ENCODE results near the gene PRXL2C.
"Not testable (repeated sequence)": the region's sequence is repeated elsewhere in the genome, so short reads cannot be mapped to it uniquely, and the experiment has no call there.

PRXL2C gene

GRCh38 chr9:96617439-96618185 lies 37.5 kb downstream of the PRXL2C start:
- FAIRE-seq (no peak), DNase-seq (ENCODE audit: insufficient read length) (no peak)
- TF ChIP-seq POLR2A (IDR thresholded peaks at IDR 0.05; ENCODE audit: low read depth, low read length): no peak
- no peak for TF ChIP-seq POLR2AphosphoS5 (IDR thresholded peaks at IDR 0.05; ENCODE audit: low read depth, low read length)
- no peak for TF ChIP-seq TAF1 (IDR thresholded peaks at IDR 0.05; ENCODE audit: borderline replicate concordance, low read depth, low read length)

DNA sequence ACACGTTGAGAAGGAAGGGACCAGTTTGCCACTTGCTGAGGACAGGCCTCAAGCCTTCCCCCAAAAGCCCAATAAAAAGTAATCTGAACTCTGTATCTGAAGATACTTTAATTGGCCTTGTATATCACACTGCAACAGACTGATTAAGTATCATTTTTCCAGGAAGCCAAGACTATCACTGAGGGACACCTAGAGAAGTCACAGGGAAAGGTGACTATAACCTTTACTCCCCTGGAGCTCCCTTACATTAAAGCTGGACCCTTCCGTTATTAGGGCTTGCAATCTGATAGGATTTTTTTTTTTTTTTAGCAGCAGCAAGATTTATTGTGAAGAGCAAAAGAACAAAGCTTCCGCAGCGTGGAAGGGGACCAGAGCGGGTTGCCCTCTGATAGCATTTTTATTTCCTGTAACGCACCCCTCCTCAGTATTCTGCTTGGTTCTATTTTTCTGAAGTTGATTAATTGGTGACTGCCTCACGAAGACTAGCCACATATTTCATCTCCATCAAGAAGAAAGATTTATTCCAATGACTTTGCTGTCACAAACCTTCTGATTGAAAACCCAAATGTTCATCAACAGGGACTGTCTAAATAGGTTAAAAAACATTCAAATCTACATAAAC lies 38.2 kb downstream of the PRXL2C start:
- FAIRE-seq: no peak
- TF ChIP-seq POLR2AphosphoS5 (IDR thresholded peaks at IDR 0.05; ENCODE audit: low read depth, low read length): no peak
- TF ChIP-seq POLR2A (IDR thresholded peaks at IDR 0.05; ENCODE audit: low read depth, low read length): no peak
- no peak for TF ChIP-seq TAF1 (IDR thresholded peaks at IDR 0.05; ENCODE audit: borderline replicate concordance, low read depth, low read length)
- DNase-seq (ENCODE audit: insufficient read length): no peak

GRCh38 chr9:96615411-96615810 lies 39.7 kb downstream of the PRXL2C start:
- no peak for TF ChIP-seq POLR2AphosphoS5 (IDR thresholded peaks at IDR 0.05; ENCODE audit: low read depth, low read length)
- TF ChIP-seq POLR2A (IDR thresholded peaks at IDR 0.05; ENCODE audit: low read depth, low read length): no peak
- TF ChIP-seq TAF1 (IDR thresholded peaks at IDR 0.05; ENCODE audit: borderline replicate concordance, low read depth, low read length): no peak
- DNase-seq (ENCODE audit: insufficient read length): no peak
- FAIRE-seq: no peak

DNA sequence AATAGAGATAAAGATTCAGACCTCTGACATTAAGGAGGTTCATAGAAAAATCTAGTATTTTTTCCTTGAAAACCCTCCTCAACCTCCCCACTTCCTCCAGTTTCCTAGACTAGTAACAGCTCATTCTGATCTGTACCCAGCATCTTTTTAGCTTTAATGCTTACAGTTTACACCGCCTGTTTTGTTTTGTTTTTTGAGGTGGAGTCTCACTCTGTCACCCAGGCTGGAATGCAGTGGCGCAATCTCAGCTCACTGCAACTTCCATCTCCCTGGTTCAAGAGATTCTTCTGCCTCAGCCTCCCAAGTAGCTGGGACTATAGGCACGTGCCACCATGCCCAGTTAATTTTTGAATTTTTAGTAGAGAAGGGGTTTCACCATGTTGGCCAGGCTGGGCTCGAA lies 40.5 kb downstream of the PRXL2C start:
- not testable (repeated sequence) for DNase-seq (ENCODE audit: insufficient read length); FAIRE-seq

GRCh38 chr9:96612966-96613589 lies 42.0 kb downstream of the PRXL2C start:
- FAIRE-seq: no peak
- TF ChIP-seq POLR2AphosphoS5 (IDR thresholded peaks at IDR 0.05; ENCODE audit: low read depth, low read length): no peak
- TF ChIP-seq POLR2A (IDR thresholded peaks at IDR 0.05; ENCODE audit: low read depth, low read length): no peak
- TF ChIP-seq TAF1 (IDR thresholded peaks at IDR 0.05; ENCODE audit: borderline replicate concordance, low read depth, low read length): no peak
- no peak for DNase-seq (ENCODE audit: insufficient read length)

GRCh38 chr9:96612105-96612965 lies 42.8 kb downstream of the PRXL2C start:
- DNase-seq (ENCODE audit: insufficient read length) (no peak), FAIRE-seq (no peak)
- TF ChIP-seq TAF1 (IDR thresholded peaks at IDR 0.05; ENCODE audit: borderline replicate concordance, low read depth, low read length) (no peak), POLR2AphosphoS5 (IDR thresholded peaks at IDR 0.05; ENCODE audit: low read depth, low read length) (no peak), POLR2A (IDR thresholded peaks at IDR 0.05; ENCODE audit: low read depth, low read length) (no peak)

DNA sequence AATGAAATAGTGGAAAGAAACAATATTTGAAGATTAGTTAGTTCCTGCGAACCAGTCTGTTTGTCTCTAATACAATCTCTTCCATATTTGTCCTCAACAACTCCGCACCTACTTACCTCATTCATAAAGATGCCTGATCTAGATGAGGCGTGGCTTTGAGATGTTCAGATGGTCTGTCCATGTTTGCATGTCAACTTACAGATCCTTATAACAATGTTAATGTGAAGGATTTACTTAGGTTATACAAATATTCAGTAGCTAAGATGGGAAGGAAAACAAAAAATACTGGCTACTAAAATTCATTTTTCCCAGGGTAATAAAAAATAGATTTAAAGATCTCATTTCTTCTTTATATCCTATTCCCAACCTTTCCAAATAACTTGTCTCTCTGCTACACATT lies 43.8 kb downstream of the PRXL2C start:
- FAIRE-seq: no peak
- TF ChIP-seq POLR2A (IDR thresholded peaks at IDR 0.05; ENCODE audit: low read depth, low read length) (no peak), POLR2AphosphoS5 (IDR thresholded peaks at IDR 0.05; ENCODE audit: low read depth, low read length) (no peak), TAF1 (IDR thresholded peaks at IDR 0.05; ENCODE audit: borderline replicate concordance, low read depth, low read length) (no peak)
- no peak for DNase-seq (ENCODE audit: insufficient read length)

- FAIRE-seq: no peak
- DNase-seq (ENCODE audit: insufficient read length): no peak
- no peak for TF ChIP-seq TAF1 (IDR thresholded peaks at IDR 0.05; ENCODE audit: borderline replicate concordance, low read depth, low read length)
- no peak for TF ChIP-seq POLR2A (IDR thresholded peaks at IDR 0.05; ENCODE audit: low read depth, low read length)
- TF ChIP-seq POLR2AphosphoS5 (IDR thresholded peaks at IDR 0.05; ENCODE audit: low read depth, low read length): no peak
Observed at GRCh38 chr9:96609732-96610131, 45.4 kb downstream of the PRXL2C start.

- DNase-seq (ENCODE audit: insufficient read length): no peak
- TF ChIP-seq POLR2A (IDR thresholded peaks at IDR 0.05; ENCODE audit: low read depth, low read length) (no peak), POLR2AphosphoS5 (IDR thresholded peaks at IDR 0.05; ENCODE audit: low read depth, low read length) (no peak), TAF1 (IDR thresholded peaks at IDR 0.05; ENCODE audit: borderline replicate concordance, low read depth, low read length) (no peak)
Observed at GRCh38 chr9:96607971-96608370, 47.1 kb downstream of the PRXL2C start.

DNA sequence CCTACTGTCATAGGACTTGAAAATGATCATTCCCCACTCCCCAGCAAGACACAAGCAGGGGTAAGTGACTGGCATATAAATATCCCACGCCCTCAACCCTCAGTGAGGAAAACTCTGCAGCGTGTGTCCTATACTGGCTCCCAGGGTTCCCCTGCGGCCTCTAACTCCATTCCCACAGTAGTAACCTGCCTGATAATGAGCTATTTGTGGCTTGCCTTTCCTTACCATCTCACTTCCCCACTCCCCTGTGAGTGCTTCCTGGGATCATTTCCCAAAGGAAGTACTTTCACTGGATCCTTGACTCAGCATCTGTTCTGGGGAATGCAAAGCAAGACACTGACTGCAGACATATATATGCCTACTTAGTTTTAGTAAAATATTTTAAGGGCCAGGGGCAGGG lies 49.8 kb downstream of the PRXL2C start:
- no peak for FAIRE-seq

More at GRCh38 chr9:96607971-96608370, 47.1 kb downstream of the PRXL2C start:
- FAIRE-seq: no peak

DNA sequence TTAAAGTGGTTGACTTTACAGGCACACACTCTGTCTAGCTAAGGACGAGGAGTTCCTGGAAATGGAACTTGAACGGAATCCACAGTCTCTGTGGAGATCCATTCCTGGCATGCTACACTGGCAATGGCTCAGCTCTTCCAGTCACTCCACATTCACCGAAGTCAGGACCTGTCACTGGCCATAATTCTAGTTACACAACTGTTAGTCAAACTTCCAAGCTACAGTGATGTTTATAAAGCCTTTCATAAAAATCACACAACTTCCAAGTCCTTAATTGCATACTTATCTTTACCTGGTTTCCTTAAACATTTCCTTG lies 51.2 kb downstream of the PRXL2C start:
- FAIRE-seq (no peak), DNase-seq (ENCODE audit: insufficient read length) (no peak)
- TF ChIP-seq POLR2AphosphoS5 (IDR thresholded peaks at IDR 0.05; ENCODE audit: low read depth, low read length) (no peak), POLR2A (IDR thresholded peaks at IDR 0.05; ENCODE audit: low read depth, low read length) (no peak), TAF1 (IDR thresholded peaks at IDR 0.05; ENCODE audit: borderline replicate concordance, low read depth, low read length) (no peak)

More for the DNA sequence above, 49.8 kb downstream of the PRXL2C start:
- no peak for DNase-seq (ENCODE audit: insufficient read length)
- TF ChIP-seq TAF1 (IDR thresholded peaks at IDR 0.05; ENCODE audit: borderline replicate concordance, low read depth, low read length): no peak
- TF ChIP-seq POLR2AphosphoS5 (IDR thresholded peaks at IDR 0.05; ENCODE audit: low read depth, low read length): no peak
- no peak for TF ChIP-seq POLR2A (IDR thresholded peaks at IDR 0.05; ENCODE audit: low read depth, low read length)
